Natural killer cell treated with Interleukin-12 subunit alpha and Interleukin-12 subunit beta and Interleukin-15 and Interleukin-18, amount 100 ng/mL, for 72 hours (primary cell): Measurements from ENCODE around the gene LRP2BP. TPM values are rescaled to one million over a fixed set of nuclear protein-coding genes. Genes with fewer than 3 reads are reported as not detected.
A peak's percentile ranks its signal among the peaks of the same experiment; 100 is the strongest.
"Not testable (repeated sequence)": the region's sequence is repeated elsewhere in the genome, so short reads cannot be mapped to it uniquely, and the experiment has no call there.

Experiments used
- ATAC-seq, 2 donors: fragments of 150-1000 bp; cut with Tn5 transposase in 1 of 2; sonication (Bioruptor Pico), chemical (Tn5 transposase) in 1 of 2; 2 replicates each; pipeline ENCODE4 v1.10.0; 2021
- DNase-seq: peaks from one replicate; pipeline ENCODE4 v3.0.0; 2022; ENCODE audit warnings: low spot score
- H3K27ac Mint-ChIP-seq, 2 donors: 1 replicate in 1 of 2; 2 replicates in 1 of 2; pipeline ENCODE4 v1.8.0; 2022; ENCODE audit warnings: mixed read lengths in 2 of 2, mild to moderate bottlenecking in 1 of 2, moderate library complexity in 1 of 2
- H3K27me3 Mint-ChIP-seq, 2 donors: 1 replicate in 1 of 2; 2 replicates in 1 of 2; pipeline ENCODE4 v1.8.0; 2022; ENCODE audit warnings: mixed read lengths in 2 of 2
- H3K36me3 Mint-ChIP-seq: one replicate; pipeline ENCODE4 v1.8.0; 2022; ENCODE audit warnings: mixed read lengths
- H3K4me1 Mint-ChIP-seq, 2 donors: 1 replicate in 1 of 2; 2 replicates in 1 of 2; pipeline ENCODE4 v1.8.0; 2022; ENCODE audit warnings: low read depth in 2 of 2, mixed read lengths in 2 of 2, mild to moderate bottlenecking in 1 of 2
- H3K4me3 Mint-ChIP-seq: one replicate; pipeline ENCODE4 v1.8.0; 2022; ENCODE audit warnings: mixed read lengths
- H3K9me3 Mint-ChIP-seq: 2 replicates; pipeline ENCODE4 v1.8.0; 2022; ENCODE audit warnings: mixed read lengths
- total RNA-seq, 2 donors: library from RNA; stranded (reverse); gene quantifications; one replicate each; pipeline ENCODE4 v1.2.3, GENCODE V29; 2022

The LRP2BP gene
- total RNA-seq, 2 donors from 2014 or later, result 0.45 to 1.2 TPM

DNA sequence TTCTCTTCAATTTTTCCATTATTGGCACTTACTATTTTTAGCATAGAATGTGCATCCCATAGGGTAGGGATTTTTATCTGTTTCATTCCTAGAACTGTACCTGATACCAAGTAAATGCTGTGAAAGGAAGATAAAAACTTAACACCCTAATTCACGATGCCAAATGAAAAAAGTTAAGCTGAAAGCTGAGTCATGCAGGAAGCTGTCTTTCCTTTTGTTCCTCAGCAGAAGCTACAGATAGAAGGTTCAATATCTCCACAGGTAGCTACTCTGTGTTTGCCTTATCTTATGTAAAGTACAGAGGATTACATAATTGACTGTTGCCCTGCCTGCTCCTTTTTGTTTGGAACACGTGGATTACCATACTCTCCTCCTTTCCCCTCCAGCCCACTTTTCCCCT is 77.0 kb downstream of the LRP2BP start:
- DNase-seq (no peak), ATAC-seq (no peak)
- H3K4me3 Mint-ChIP-seq, result peak overlapping the region; percentile 34
- no peaks in the 10 kb centered on the region for H3K9me3 Mint-ChIP-seq
- no peak overlapping the region for H3K27ac Mint-ChIP-seq
- peaks cover 7% of the 10 kb centered on the region in 2 donors for H3K4me1 Mint-ChIP-seq
- H3K27me3 Mint-ChIP-seq, result no peaks in the 10 kb centered on the region
- H3K36me3 Mint-ChIP-seq, result peaks cover 27% of the 10 kb centered on the region

DNA sequence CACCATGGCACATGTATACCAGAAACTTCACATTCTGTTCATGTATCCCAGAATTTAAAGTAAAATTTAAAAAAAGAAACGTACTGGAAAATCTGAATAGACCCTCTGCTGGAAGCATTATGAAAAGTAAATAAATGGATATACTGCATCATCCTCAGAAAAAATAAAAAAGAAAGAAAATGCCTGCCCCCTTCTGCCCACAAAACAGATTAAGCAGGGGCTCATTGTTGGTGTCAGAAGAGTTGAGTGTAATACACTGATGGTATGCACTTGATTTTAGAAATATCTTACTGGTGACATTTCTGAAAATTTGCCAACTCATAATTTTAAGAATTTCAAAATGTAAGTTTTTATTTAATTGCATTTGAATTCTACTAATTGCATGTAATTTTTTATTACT is 77.8 kb downstream of the LRP2BP start:
- no peak overlapping the region for H3K4me3 Mint-ChIP-seq
- DNase-seq, result no peak
- no peaks in the 10 kb centered on the region for H3K27me3 Mint-ChIP-seq
- H3K27ac Mint-ChIP-seq, result no peak overlapping the region
- H3K36me3 Mint-ChIP-seq, result peaks cover 35% of the 10 kb centered on the region
- no peaks in the 10 kb centered on the region for H3K9me3 Mint-ChIP-seq
- H3K4me1 Mint-ChIP-seq, result peaks cover 7% of the 10 kb centered on the region in 2 donors
- no peak for ATAC-seq

DNA sequence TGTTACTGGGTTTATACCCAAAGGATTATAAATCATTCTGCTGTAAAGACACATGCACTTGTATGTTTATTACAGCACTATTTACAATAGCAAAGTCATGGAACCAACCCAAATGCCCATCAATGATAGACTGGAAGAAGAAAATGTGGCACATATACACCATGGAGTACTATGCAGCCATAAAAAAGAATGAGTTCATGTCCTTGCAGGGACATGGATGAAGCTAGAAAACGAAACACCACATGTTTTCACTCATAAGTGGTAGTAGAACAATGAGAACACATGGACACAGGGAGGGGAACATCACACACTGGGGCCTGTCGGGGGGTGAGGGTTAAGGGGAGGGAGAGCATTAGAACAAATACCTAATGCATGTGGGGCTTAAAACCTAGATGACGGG is 78.3 kb downstream of the LRP2BP start:
- not testable (repeated sequence) for ATAC-seq, DNase-seq, H3K4me1 Mint-ChIP-seq, H3K9me3 Mint-ChIP-seq, H3K27me3 Mint-ChIP-seq, H3K27ac Mint-ChIP-seq, H3K4me3 Mint-ChIP-seq
- peaks cover 37% of the 10 kb centered on the region for H3K36me3 Mint-ChIP-seq

Other genes starting within 250 kb of the LRP2BP start
- gene CFAP97, start 191.9 kb downstream of the LRP2BP start, total RNA-seq, result 10 to 100 TPM; 21.5 to 37.0 TPM
- 10 to 100 TPM; 20.6 to 30.6 TPM for gene SNX25, start 186.3 kb downstream of the LRP2BP start, total RNA-seq
- gene ANKRD37, start 917 bp upstream of the LRP2BP start, total RNA-seq, result 10 to 100 TPM; 10.0 to 13.9 TPM
- 10 to 100 TPM; 22.1 to 22.7 TPM for gene UFSP2, start 30.0 kb upstream of the LRP2BP start, total RNA-seq
- not detected for gene CCDC110, start 75.8 kb upstream of the LRP2BP start, total RNA-seq
- not detected for gene PDLIM3, start 139.6 kb upstream of the LRP2BP start, total RNA-seq